Thoracic aorta (tissue), 2 donors: ENCODE data around the gene EZH2. TPM values are rescaled to one million over a fixed set of nuclear protein-coding genes. Genes with fewer than 3 reads are reported as not detected.

Experiments
- ATAC-seq: fragments of 150-250 bp; one replicate; pipeline ENCODE4 v1.8.0; 2017; ENCODE audit warnings: low read depth; ENCODE audit not compliant: insufficient number of reproducible peaks, low FRiP score
- DNase-seq: peaks from one replicate; pipeline ENCODE4 v3.0.0-alpha.2; 2020; ENCODE audit warnings: low spot score
- H3K27ac ChIP-seq, 2 donors: fragments of 200-600 bp; sonication (generic); 1 replicate in 1 of 2; 2 replicates in 1 of 2; pipeline ENCODE4 v1.5.1; 2016; ENCODE audit warnings: mild to moderate bottlenecking in 2 of 2, moderate library complexity in 2 of 2
- H3K27me3 ChIP-seq: fragments of 200-600 bp; sonication (generic); replicated peaks from 2 replicates; pipeline ENCODE4 v1.6.0; 2016; ENCODE audit warnings: mild to moderate bottlenecking; ENCODE audit not compliant: insufficient read depth
- H3K36me3 ChIP-seq: fragments of 200-600 bp; sonication (generic); one replicate; pipeline ENCODE4 v1.5.1; 2016
- H3K4me1 ChIP-seq, 2 donors: fragments of 200-600 bp; sonication (generic); 1 replicate in 1 of 2; 2 replicates in 1 of 2; pipeline versions ENCODE4 v1.5.1 to v1.6.0; 2016; ENCODE audit warnings: low read depth in 2 of 2, mild to moderate bottlenecking in 1 of 2; ENCODE audit not compliant: control insufficient read depth in 1 of 2
- H3K4me3 ChIP-seq: fragments of 200-600 bp; sonication (generic); 2 replicates; pipeline ENCODE4 v1.5.1; 2016; ENCODE audit warnings: mild to moderate bottlenecking
- H3K9me3 ChIP-seq: fragments of 200-600 bp; sonication (generic); 2 replicates; pipeline ENCODE4 v1.5.1; 2016
- total RNA-seq, 2 donors: library from RNA; depleted of rRNA; stranded (reverse); fragments of >200 nt; gene quantifications; one replicate each; pipeline versions ENCODE4 v1.1.0 to v1.2.3, GENCODE V29; 2016
- TF ChIP-seq, protein P1 (sequence below): fragments of 200-600 bp; sonication (generic); IDR thresholded peaks from one replicate; pipeline ENCODE4 v1.5.1; 2019; ENCODE audit warnings: antibody characterized with exemption

Gene EZH2
- total RNA-seq, 2 donors from 2014 or later, result 2.4 TPM; not detected in 1

DNA sequence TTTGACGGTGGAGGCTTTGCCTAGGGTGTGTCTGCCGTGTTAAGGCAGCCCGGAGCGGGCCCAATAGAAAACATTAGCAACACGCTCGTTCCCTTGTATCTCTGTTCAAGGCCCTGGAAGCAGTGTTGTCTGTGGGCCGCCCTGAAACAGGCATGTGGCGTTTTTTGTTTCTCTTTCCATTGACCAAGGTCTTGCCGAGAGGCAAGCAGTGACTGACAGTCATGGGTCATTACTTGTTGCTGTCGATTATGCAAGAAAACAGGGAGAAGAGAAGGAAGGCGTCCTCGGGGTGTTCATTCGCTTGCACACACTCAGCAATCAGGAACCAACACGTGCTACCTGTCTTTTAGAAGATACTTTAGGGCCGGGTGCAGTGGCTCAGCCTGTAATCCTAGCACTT lies 92.5 kb downstream of the EZH2 start:
- Histone ChIP-seq H3K36me3 (peaks cover 68% of the 10 kb centered on the region), H3K4me1 (no peaks in the 10 kb centered on the region), H3K27ac (no peak overlapping the region), H3K27me3 (no peaks in the 10 kb centered on the region), H3K4me3 (no peak overlapping the region), H3K9me3 (no peaks in the 10 kb centered on the region)
- TF ChIP-seq, protein P1, sequence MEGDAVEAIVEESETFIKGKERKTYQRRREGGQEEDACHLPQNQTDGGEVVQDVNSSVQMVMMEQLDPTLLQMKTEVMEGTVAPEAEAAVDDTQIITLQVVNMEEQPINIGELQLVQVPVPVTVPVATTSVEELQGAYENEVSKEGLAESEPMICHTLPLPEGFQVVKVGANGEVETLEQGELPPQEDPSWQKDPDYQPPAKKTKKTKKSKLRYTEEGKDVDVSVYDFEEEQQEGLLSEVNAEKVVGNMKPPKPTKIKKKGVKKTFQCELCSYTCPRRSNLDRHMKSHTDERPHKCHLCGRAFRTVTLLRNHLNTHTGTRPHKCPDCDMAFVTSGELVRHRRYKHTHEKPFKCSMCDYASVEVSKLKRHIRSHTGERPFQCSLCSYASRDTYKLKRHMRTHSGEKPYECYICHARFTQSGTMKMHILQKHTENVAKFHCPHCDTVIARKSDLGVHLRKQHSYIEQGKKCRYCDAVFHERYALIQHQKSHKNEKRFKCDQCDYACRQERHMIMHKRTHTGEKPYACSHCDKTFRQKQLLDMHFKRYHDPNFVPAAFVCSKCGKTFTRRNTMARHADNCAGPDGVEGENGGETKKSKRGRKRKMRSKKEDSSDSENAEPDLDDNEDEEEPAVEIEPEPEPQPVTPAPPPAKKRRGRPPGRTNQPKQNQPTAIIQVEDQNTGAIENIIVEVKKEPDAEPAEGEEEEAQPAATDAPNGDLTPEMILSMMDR, result no peak
- DNase-seq (no peak), ATAC-seq (no peak)

- Histone ChIP-seq H3K4me1 (no peaks in the 10 kb centered on the region), H3K4me3 (no peak overlapping the region), H3K9me3 (no peaks in the 10 kb centered on the region), H3K36me3 (peaks cover 68% of the 10 kb centered on the region), H3K27ac (no peak overlapping the region), H3K27me3 (no peaks in the 10 kb centered on the region)
- ATAC-seq (no peak), DNase-seq (no peak)
- TF ChIP-seq, protein P1, result no peak
Observed at GRCh38 chr7:148790850-148791249, 93.2 kb downstream of the EZH2 start.

- H3K4me1 ChIP-seq, result no peaks in the 10 kb centered on the region
- H3K27me3 ChIP-seq, result no peaks in the 10 kb centered on the region
- H3K9me3 ChIP-seq, result no peaks in the 10 kb centered on the region
- no peak for ATAC-seq
- H3K4me3 ChIP-seq, result no peak overlapping the region
- DNase-seq, result no peak
- TF ChIP-seq, protein P1, result no peak
- no peak overlapping the region for H3K27ac ChIP-seq
- peaks cover 68% of the 10 kb centered on the region for H3K36me3 ChIP-seq
Observed at GRCh38 chr7:148790131-148790726, 93.9 kb downstream of the EZH2 start.

DNA sequence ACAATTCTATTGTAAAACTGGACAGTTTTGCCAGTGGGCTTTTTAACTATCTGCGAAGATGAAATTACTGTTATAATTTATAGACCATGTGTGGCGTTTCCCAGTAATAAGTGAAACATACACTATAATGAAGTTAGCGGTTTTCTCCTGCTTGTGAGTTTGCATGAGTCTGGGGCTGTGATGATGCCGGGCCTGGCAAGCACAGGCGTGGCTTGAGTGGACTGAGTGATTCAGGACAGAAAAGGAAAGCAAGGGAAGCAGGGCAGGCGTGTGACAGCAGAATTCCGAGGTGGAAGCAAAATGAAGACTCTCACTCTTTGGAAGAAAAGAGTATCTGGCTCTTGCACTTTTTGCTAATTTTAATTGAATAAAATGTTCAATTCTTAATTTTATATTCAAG lies 94.9 kb downstream of the EZH2 start:
- ATAC-seq, result no peak
- H3K36me3 ChIP-seq, result peaks cover 59% of the 10 kb centered on the region

DNA sequence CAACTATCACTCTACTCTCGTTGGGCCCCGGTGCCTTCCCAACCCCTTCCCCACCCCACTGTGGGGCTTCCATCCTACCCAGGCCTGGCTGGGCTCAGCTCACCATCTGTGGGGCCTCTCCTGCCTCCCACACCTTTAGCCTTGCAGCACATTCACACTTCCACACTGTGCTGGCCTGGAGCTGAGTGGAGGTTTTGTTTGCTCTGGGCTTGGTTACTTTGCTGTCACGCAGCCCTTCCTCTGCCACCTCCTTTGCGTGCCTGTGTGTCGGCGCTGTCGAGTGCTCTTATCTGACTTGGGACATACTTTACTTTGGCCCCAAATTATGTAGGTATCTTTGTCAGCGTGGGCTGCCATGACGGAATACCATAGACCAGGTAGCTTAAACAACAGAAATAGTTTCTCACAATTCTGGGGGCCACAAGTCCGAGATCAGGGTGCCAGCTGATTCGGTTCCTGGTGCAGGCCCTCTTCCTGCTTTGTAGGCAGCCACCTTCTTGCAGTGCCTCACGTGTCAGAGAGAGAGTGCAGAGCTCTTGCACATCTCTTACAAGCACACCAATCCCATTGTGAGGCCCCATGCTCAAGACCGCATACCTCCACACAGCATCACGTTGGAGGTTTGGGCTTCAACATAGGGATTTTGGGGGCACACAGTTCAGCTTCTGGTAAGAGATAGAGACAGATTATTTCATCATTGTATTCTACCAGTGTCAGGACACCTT lies 96.4 kb downstream of the EZH2 start:
- H3K4me1 ChIP-seq, result no peaks in the 10 kb centered on the region
- TF ChIP-seq, protein P1, result no peak
- H3K36me3 ChIP-seq, result peaks cover 45% of the 10 kb centered on the region
- DNase-seq (no peak), ATAC-seq (no peak)
- no peaks in the 10 kb centered on the region for H3K9me3 ChIP-seq
- no peak overlapping the region for H3K27ac ChIP-seq
- no peaks in the 10 kb centered on the region for H3K27me3 ChIP-seq
- no peak overlapping the region for H3K4me3 ChIP-seq

More for the DNA sequence above, 94.9 kb downstream of the EZH2 start:
- Histone ChIP-seq H3K4me3 (no peak overlapping the region), H3K9me3 (no peaks in the 10 kb centered on the region), H3K27ac (no peak overlapping the region), H3K27me3 (no peaks in the 10 kb centered on the region), H3K4me1 (no peaks in the 10 kb centered on the region)
- DNase-seq, result no peak
- TF ChIP-seq, protein P1, result no peak
